IPS-15b (cell line): ENCODE measurements around the gene LCE3B.
"Not testable (repeated sequence)": the region's sequence is repeated elsewhere in the genome, so short reads cannot be mapped to it uniquely, and the experiment has no call there.

Source experiments
- H3K27me3 ChIP-seq: one replicate; pipeline ENCODE4 v1.6.1; 2013; ENCODE audit warnings: low read length; ENCODE audit not compliant: control insufficient read depth, insufficient read depth
- H3K36me3 ChIP-seq: one replicate; pipeline ENCODE4 v1.6.1; 2013; ENCODE audit warnings: low read length; ENCODE audit not compliant: control insufficient read depth, insufficient read depth
- H3K4me1 ChIP-seq: one replicate; pipeline ENCODE4 v1.6.1; 2013; ENCODE audit warnings: mild to moderate bottlenecking, low read length; ENCODE audit not compliant: control insufficient read depth, insufficient read depth
- H3K4me3 ChIP-seq: one replicate; pipeline ENCODE4 v1.5.1; 2013; ENCODE audit warnings: low read depth, low read length
- H3K9ac ChIP-seq: one replicate; pipeline ENCODE4 v1.6.1; 2013; ENCODE audit warnings: low read depth, mild to moderate bottlenecking, low read length
- H3K9me3 ChIP-seq: one replicate; pipeline ENCODE4 v1.6.1; 2013; ENCODE audit warnings: mild to moderate bottlenecking, low read length; ENCODE audit not compliant: control insufficient read depth, insufficient read depth

LCE3B gene

GRCh38 chr1:152613511-152613910, at the start of gene LCE3B:
Gene LCE3B (plus strand): TSS chr1:152613811. CDS start chr1:152613811, 0 bp downstream.
- no peaks in the 10 kb centered on the region for H3K36me3 ChIP-seq
- H3K9me3 ChIP-seq: peaks cover 2% of the 10 kb centered on the region
- H3K4me1 ChIP-seq: no peaks in the 10 kb centered on the region
- H3K27me3 ChIP-seq: no peaks in the 10 kb centered on the region
- H3K9ac ChIP-seq: no peak within 1 kb of the TSS
- no peak within 1 kb of the TSS for H3K4me3 ChIP-seq

- H3K9me3 ChIP-seq: peaks cover 13% of the 10 kb centered on the region
- H3K27me3 ChIP-seq: no peaks in the 10 kb centered on the region
Observed at GRCh38 chr1:152565115-152565514, 48.5 kb upstream of the LCE3B start.

GRCh38 chr1:152565535-152566215, 47.9 kb upstream of the LCE3B start:
- Histone ChIP-seq H3K4me1 (no peaks in the 10 kb centered on the region), H3K9ac (no peak overlapping the region), H3K27me3 (no peaks in the 10 kb centered on the region), H3K4me3 (no peak overlapping the region), H3K9me3 (peaks cover 13% of the 10 kb centered on the region), H3K36me3 (no peaks in the 10 kb centered on the region)

More at GRCh38 chr1:152565115-152565514, 48.5 kb upstream of the LCE3B start:
- H3K4me3 ChIP-seq: no peak overlapping the region
- H3K9ac ChIP-seq: no peak overlapping the region
- H3K4me1 ChIP-seq: no peaks in the 10 kb centered on the region
- no peaks in the 10 kb centered on the region for H3K36me3 ChIP-seq

- Histone ChIP-seq H3K4me3 (no peak within 1 kb of the TSS), H3K4me1 (no peaks in the 10 kb centered on the region), H3K36me3 (no peaks in the 10 kb centered on the region), H3K9me3 (peaks cover 7% of the 10 kb centered on the region), H3K27me3 (no peaks in the 10 kb centered on the region), H3K9ac (no peak within 1 kb of the TSS)
Observed at GRCh38 chr1:152566681-152567080, 46.9 kb upstream of the LCE3B start, which contains the start of gene LCE3E. Gene LCE3E (minus strand): TSS chr1:152566780. CDS start chr1:152566208, 572 bp downstream.

- Histone ChIP-seq H3K4me3 (no peak overlapping the region), H3K9me3 (peaks cover 23% of the 10 kb centered on the region), H3K27me3 (no peaks in the 10 kb centered on the region), H3K4me1 (no peaks in the 10 kb centered on the region), H3K36me3 (no peaks in the 10 kb centered on the region), H3K9ac (no peak overlapping the region)
Observed at GRCh38 chr1:152577168-152577567, 36.4 kb upstream of the LCE3B start.

GRCh38 chr1:152579526-152579925, 34.1 kb upstream of the LCE3B start:
- not testable (repeated sequence) for H3K4me1 ChIP-seq, H3K36me3 ChIP-seq, H3K9ac ChIP-seq, H3K4me3 ChIP-seq, H3K27me3 ChIP-seq
- peaks cover 14% of the 10 kb centered on the region for H3K9me3 ChIP-seq

GRCh38 chr1:152580433-152580832, 33.2 kb upstream of the LCE3B start, which contains the start of gene LCE3D:
Gene LCE3D (minus strand): TSS chr1:152580516. CDS start chr1:152579936, 580 bp downstream.
- Histone ChIP-seq H3K36me3 (no peaks in the 10 kb centered on the region), H3K27me3 (no peaks in the 10 kb centered on the region), H3K4me1 (no peaks in the 10 kb centered on the region), H3K9ac (no peak within 1 kb of the TSS), H3K9me3 (peaks cover 14% of the 10 kb centered on the region), H3K4me3 (no peak within 1 kb of the TSS)

GRCh38 chr1:152582647-152583046, 31.0 kb upstream of the LCE3B start:
- Histone ChIP-seq H3K9ac (no peak overlapping the region), H3K27me3 (no peaks in the 10 kb centered on the region), H3K36me3 (no peaks in the 10 kb centered on the region), H3K4me1 (no peaks in the 10 kb centered on the region), H3K4me3 (no peak overlapping the region), H3K9me3 (peaks cover 11% of the 10 kb centered on the region)

GRCh38 chr1:152585586-152585985, 28.0 kb upstream of the LCE3B start:
- Histone ChIP-seq H3K4me3 (no peak overlapping the region), H3K9me3 (peaks cover 8% of the 10 kb centered on the region), H3K27me3 (no peaks in the 10 kb centered on the region), H3K36me3 (no peaks in the 10 kb centered on the region), H3K4me1 (no peaks in the 10 kb centered on the region), H3K9ac (no peak overlapping the region)

- no peak overlapping the region for H3K9ac ChIP-seq
- no peaks in the 10 kb centered on the region for H3K9me3 ChIP-seq
- H3K4me1 ChIP-seq: no peaks in the 10 kb centered on the region
- H3K4me3 ChIP-seq: no peak overlapping the region
- H3K27me3 ChIP-seq: no peaks in the 10 kb centered on the region
- no peaks in the 10 kb centered on the region for H3K36me3 ChIP-seq
Observed at GRCh38 chr1:152596986-152597385, 16.6 kb upstream of the LCE3B start.

GRCh38 chr1:152599934-152600333, 13.7 kb upstream of the LCE3B start, which contains the start of gene LCE3C:
Gene LCE3C (plus strand): TSS chr1:152600234. CDS start chr1:152600732, 498 bp downstream.
- Histone ChIP-seq H3K9ac (no peak within 1 kb of the TSS), H3K9me3 (no peaks in the 10 kb centered on the region), H3K4me3 (no peak within 1 kb of the TSS), H3K36me3 (no peaks in the 10 kb centered on the region), H3K4me1 (no peaks in the 10 kb centered on the region), H3K27me3 (no peaks in the 10 kb centered on the region)

GRCh38 chr1:152621993-152622392, 8.4 kb downstream of the LCE3B start:
- H3K36me3 ChIP-seq: no peaks in the 10 kb centered on the region
- H3K9ac ChIP-seq: no peak overlapping the region
- H3K4me1 ChIP-seq: no peaks in the 10 kb centered on the region
- peaks cover 22% of the 10 kb centered on the region for H3K9me3 ChIP-seq
- no peaks in the 10 kb centered on the region for H3K27me3 ChIP-seq
- no peak overlapping the region for H3K4me3 ChIP-seq
